PFSK-1 (cell line): Measurements from ENCODE around the gene MUC21.

Experiments
- FOXP2 ChIP-seq: optimal IDR thresholded peaks from 2 replicates; pipeline ENCODE3; 2011; ENCODE audit warnings: borderline replicate concordance, control low read depth, inconsistent platforms; ENCODE audit not compliant: insufficient read depth; ENCODE audit errors: extremely low read length, extremely low read depth
- POLR2AphosphoS5 ChIP-seq: IDR thresholded peaks from 2 replicates; pipeline ENCODE4 v1.6.1; 2012; ENCODE audit warnings: low read depth, mild to moderate bottlenecking, control low read depth, low read length, moderate library complexity
- SIN3A ChIP-seq: IDR thresholded peaks from 2 replicates; pipeline ENCODE4 v1.6.1; 2012; ENCODE audit warnings: mild to moderate bottlenecking, low read length, moderate library complexity, borderline replicate concordance; ENCODE audit not compliant: insufficient read depth
- TAF1 ChIP-seq: IDR thresholded peaks from 2 replicates; pipeline ENCODE4 v1.6.1; 2012; ENCODE audit warnings: low read length, control low read depth, borderline replicate concordance; ENCODE audit not compliant: insufficient read depth
- TF ChIP-seq, protein P1 (sequence below), 2 experiments: IDR thresholded peaks; 2 replicates each; pipeline versions ENCODE4 v1.6.1 to v1.8.0; 2011 to 2012; ENCODE audit warnings: low read depth in 2 of 2, low read length in 2 of 2, control low read depth in 1 of 2, inconsistent platforms in 1 of 2, mild to moderate bottlenecking in 1 of 2, moderate library complexity in 1 of 2; ENCODE audit not compliant: insufficient read depth in 1 of 2

Gene MUC21

DNA sequence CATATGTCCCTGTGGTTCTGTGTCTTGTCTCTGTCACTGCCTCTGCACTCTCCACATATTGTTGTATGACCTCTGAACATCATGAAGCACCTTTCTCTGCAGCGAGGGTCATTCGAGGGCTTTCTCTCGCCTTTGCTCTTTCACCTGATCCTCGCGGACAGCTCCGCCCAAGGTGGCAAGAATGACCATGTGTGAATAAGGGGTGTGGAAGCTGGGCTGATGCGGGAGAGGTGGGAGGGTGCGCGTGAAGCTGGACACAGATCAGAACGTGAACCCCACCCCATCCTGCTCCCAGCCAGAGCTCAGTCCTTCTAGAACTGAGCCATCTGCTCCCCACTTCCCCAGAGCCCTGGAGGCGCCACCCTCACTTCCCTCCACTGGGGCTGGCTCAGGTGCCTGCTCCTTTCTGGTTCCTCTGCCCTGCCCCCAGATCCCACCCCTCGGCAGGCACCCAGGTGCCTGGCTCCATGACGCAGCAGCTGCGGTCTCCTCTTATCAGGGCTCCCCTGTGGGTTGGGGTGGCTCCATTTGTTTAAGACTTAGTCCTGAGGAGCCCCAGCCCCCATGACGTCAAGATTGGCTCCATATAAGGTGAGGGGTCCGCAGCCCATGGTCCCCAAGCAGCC is 43.0 kb upstream of the MUC21 start, which contains the start of gene MUCL3:
Gene MUCL3 (plus strand): TSS at position 613 of the 626 bp plus-strand sequence. CDS start 27 bp downstream, outside the sequence.
- TF ChIP-seq FOXP2: no peak
- no peak for TF ChIP-seq TAF1
- TF ChIP-seq, protein P1, sequence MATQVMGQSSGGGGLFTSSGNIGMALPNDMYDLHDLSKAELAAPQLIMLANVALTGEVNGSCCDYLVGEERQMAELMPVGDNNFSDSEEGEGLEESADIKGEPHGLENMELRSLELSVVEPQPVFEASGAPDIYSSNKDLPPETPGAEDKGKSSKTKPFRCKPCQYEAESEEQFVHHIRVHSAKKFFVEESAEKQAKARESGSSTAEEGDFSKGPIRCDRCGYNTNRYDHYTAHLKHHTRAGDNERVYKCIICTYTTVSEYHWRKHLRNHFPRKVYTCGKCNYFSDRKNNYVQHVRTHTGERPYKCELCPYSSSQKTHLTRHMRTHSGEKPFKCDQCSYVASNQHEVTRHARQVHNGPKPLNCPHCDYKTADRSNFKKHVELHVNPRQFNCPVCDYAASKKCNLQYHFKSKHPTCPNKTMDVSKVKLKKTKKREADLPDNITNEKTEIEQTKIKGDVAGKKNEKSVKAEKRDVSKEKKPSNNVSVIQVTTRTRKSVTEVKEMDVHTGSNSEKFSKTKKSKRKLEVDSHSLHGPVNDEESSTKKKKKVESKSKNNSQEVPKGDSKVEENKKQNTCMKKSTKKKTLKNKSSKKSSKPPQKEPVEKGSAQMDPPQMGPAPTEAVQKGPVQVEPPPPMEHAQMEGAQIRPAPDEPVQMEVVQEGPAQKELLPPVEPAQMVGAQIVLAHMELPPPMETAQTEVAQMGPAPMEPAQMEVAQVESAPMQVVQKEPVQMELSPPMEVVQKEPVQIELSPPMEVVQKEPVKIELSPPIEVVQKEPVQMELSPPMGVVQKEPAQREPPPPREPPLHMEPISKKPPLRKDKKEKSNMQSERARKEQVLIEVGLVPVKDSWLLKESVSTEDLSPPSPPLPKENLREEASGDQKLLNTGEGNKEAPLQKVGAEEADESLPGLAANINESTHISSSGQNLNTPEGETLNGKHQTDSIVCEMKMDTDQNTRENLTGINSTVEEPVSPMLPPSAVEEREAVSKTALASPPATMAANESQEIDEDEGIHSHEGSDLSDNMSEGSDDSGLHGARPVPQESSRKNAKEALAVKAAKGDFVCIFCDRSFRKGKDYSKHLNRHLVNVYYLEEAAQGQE (IDR thresholded peaks at IDR 0.05; ENCODE audit: insufficient read depth in 1 of 2, low read depth in 2 of 2, low read length in 2 of 2): no peak
- TF ChIP-seq POLR2AphosphoS5: no peak
- no peak for TF ChIP-seq SIN3A

DNA sequence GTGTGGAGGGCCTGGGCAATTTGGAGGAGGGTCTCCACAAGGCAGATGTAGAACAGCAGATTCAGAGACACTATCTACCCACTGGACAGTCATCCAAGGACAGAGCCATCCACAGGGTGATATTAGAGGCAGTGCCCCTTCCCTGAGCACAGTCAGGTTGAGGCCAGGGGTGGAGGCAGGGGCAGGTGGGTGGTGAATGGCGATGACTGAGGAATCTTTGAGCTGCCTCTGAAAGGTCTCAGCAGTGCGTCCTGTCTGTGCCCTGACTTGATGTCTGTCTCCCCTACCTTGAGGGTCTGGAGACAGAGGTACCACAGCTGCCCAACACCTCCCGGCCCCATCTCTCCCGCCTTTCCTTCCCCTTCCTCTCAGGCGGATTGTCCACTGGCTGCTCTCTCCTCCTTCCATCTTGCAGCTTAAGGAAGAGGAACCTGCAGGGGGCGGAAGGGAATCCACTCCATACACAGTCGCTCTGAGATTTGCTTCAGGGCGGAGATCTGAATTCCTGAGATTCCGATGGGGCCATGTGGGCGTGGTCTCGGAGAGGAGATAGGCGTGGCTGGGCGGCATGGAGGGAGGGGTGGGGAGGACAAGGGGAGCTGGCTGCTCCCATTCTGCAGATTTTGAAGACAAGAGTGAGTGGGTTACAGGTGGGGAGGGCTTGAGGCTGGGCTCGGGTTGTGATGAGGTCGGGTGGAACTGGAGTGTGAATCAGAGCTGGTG is 41.0 kb upstream of the MUC21 start:
- TF ChIP-seq, protein P1 (IDR thresholded peaks at IDR 0.05; ENCODE audit: insufficient read depth in 1 of 2, low read depth in 2 of 2, low read length in 2 of 2): no peak
- TF ChIP-seq FOXP2 (no peak), TAF1 (no peak), POLR2AphosphoS5 (no peak), SIN3A (no peak)

DNA sequence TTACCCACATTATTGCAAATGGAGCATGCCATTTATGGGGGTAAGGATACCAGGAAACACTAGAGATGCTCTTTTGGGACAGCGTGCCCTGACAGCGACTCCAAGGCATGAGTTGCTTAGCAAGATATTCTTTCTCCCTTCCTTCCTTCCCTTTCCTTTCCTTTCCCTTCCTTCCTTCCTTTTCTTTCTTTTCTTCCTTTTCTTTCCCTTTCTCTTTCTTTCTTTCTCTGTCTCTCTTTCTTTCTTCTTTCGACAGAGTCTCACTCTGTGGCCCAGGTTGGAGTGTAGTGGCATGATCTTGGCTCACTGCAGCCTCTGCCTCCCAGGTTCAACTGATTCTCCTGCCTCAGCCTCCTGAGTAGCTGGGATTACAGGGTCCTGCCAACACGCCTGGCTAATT is 39.5 kb upstream of the MUC21 start:
- TF ChIP-seq TAF1: no peak
- no peak for TF ChIP-seq POLR2AphosphoS5
- TF ChIP-seq, protein P1 (IDR thresholded peaks at IDR 0.05; ENCODE audit: insufficient read depth in 1 of 2, low read depth in 2 of 2, low read length in 2 of 2): no peak
- TF ChIP-seq FOXP2: no peak
- TF ChIP-seq SIN3A: no peak

DNA sequence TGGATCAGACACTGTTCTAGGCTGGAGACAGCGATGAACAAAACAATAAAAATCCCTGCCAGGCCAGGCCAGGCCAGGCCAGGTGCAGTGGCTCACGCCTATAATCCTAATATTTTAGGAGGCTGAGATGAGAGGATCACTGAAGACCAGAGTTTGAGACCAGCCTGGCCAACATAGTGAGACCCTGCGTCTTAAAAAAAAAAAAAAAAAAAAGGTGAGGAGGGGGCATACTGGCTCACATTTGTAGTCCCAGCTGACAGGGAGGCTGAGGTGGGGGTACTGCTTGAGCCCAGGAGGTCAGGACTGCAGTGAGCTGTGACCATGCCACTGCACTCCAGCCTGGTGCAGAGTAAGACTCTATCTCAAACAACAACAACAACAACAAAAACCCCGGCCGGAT is 38.2 kb upstream of the MUC21 start:
- no peak for TF ChIP-seq TAF1
- TF ChIP-seq, protein P1 (IDR thresholded peaks at IDR 0.05; ENCODE audit: insufficient read depth in 1 of 2, low read depth in 2 of 2, low read length in 2 of 2): no peak
- no peak for TF ChIP-seq POLR2AphosphoS5
- TF ChIP-seq FOXP2: no peak
- no peak for TF ChIP-seq SIN3A

DNA sequence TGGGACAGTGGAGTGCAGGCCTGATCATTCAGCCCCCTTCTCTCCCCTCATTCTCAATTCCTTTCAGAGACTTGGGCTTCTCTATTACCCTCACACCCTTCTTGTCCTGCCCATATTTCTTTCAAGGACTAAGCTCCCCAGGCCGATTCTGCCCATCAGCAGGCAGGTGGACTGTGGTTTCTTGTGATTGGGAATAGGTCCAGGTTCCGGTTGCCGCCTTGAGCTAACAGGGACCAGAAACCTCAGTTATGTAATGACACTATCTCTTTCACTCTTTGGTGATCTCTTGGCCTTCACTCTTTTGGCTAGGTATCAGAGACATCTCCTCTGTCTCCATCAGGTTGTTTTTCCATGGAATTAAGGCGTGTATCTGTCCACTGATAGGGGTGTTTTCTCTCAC is 36.3 kb upstream of the MUC21 start:
- no peak for TF ChIP-seq POLR2AphosphoS5
- no peak for TF ChIP-seq SIN3A
- no peak for TF ChIP-seq FOXP2
- no peak for TF ChIP-seq TAF1
- TF ChIP-seq, protein P1 (IDR thresholded peaks at IDR 0.05; ENCODE audit: insufficient read depth in 1 of 2, low read depth in 2 of 2, low read length in 2 of 2): no peak
